Memory B cell (primary cell): ENCODE measurements around the gene CASZ1.

Experiments used
- ATAC-seq: fragments of 150-1000 bp; cut with Tn5 transposase; 2 replicates; pipeline ENCODE4 v1.10.0; 2021; ENCODE audit warnings: low read depth, mild to moderate bottlenecking, moderate library complexity
- DNase-seq, 2 donors: peaks; one replicate each; pipeline ENCODE4 v3.0.0; 2022; ENCODE audit warnings: low spot score in 2 of 2
- H3K27ac Mint-ChIP-seq: one replicate; pipeline ENCODE4 v1.8.0; 2022; ENCODE audit warnings: mild to moderate bottlenecking, moderate library complexity, mixed read lengths
- H3K27me3 Mint-ChIP-seq: one replicate; pipeline ENCODE4 v1.8.0; 2022; ENCODE audit warnings: mixed read lengths
- H3K36me3 Mint-ChIP-seq: one replicate; pipeline ENCODE4 v1.8.0; 2022; ENCODE audit warnings: mild to moderate bottlenecking, mixed read lengths
- H3K4me1 Mint-ChIP-seq: one replicate; pipeline ENCODE4 v1.8.0; 2022; ENCODE audit warnings: mixed read lengths
- H3K4me3 Mint-ChIP-seq: one replicate; pipeline ENCODE4 v1.8.0; 2022; ENCODE audit warnings: mild to moderate bottlenecking, moderate library complexity, mixed read lengths
- H3K9me3 Mint-ChIP-seq: one replicate; pipeline ENCODE4 v1.8.0; 2022; ENCODE audit warnings: mixed read lengths

The CASZ1 gene

DNA sequence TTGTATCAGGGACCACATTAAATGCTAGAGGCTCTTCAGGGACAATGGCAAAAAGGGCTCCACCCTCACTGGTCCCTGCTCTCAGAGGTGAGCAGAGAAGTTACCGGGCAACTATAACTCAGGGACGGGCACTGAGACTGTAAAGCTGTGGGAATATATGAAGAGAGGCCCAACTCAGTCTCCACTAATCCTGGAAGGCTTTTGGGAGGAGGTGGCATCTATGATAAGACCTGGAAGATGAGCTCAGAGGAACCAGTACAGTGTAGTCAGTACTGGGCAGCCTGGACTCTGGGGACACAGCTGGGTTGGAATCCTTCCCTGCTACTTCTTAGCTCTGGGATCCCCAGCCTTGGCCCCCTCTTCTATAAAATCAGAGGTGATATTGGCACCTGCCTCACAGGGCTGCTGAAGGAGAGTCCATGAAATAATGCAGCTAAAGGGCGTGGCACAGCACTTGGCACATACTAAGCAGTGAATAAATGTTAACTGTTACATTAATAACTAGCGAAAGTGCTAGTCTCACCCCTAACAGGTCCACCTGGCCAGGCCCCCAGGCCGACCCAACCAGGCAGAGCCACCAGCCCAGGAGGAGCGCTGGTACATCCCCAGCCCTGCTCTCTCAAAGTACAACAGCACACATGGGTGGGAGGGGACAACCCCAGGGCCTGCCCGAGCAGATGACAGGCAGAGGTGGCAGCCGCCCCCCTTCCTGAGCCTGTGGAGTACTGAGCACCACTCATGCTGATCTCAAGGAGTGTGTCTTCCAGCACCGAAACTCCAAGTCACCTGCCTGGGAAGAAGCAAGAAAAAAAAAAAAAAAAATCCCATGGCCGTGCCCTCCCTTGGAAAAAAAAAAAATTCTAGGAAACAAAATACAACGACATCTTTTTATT lies 62.7 kb downstream of the CASZ1 start:
- ATAC-seq (no peak), DNase-seq (no peak)

GRCh38 chr1:10730985-10731384 lies 65.5 kb downstream of the CASZ1 start:
- Mint-ChIP-seq H3K27ac (no peak overlapping the region), H3K36me3 (no peaks in the 10 kb centered on the region), H3K27me3 (peaks cover 2% of the 10 kb centered on the region), H3K4me1 (no peaks in the 10 kb centered on the region), H3K9me3 (no peaks in the 10 kb centered on the region), H3K4me3 (no peak overlapping the region)
- DNase-seq (no peak), ATAC-seq (no peak)

More for the DNA sequence above, 62.7 kb downstream of the CASZ1 start:
- no peaks in the 10 kb centered on the region for H3K4me1 Mint-ChIP-seq
- H3K27ac Mint-ChIP-seq, result no peak overlapping the region
- H3K27me3 Mint-ChIP-seq, result peaks cover 4% of the 10 kb centered on the region
- H3K36me3 Mint-ChIP-seq, result no peaks in the 10 kb centered on the region
- H3K4me3 Mint-ChIP-seq, result no peak overlapping the region
- no peaks in the 10 kb centered on the region for H3K9me3 Mint-ChIP-seq

DNA sequence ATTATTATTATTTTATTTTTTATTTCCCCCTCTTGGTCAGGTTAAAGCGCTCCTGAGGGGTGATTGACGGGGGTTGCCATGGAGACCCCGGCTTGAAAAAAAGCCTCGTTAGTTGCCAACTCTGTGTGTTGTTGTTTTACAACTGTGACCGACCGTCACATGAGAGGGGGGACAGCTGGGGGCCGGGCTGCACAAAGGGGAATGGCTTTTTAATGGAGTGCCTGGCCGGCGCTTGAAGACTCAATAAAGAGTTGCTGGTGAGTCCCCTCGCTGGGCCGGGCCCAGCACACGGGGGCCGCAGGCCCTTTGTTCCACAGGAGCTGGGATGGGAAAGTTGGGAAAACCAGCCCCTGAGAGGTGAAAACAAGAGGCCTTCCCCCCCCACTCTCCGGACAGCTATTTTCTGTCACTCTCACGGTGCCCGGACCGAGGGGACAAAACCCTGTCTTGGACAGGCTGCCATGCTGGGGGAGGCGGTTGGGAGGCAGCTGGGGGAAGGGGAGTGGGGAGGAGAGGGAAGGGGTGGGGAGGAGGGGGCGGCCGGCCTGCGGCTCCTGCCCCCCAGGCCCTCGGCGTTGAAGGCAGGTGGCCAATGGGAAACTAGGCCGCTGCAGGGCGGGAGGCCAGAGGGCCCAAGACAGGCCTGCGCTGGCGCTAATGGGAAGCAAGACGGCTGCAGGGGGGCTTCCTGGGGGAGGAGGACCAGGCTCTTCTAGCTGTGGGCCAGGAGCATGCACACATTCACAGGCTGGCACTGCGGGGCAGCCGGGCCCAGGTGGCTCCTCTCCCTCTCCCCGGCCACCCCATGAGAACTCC lies 67.6 kb downstream of the CASZ1 start:
- no peaks in the 10 kb centered on the region for H3K4me1 Mint-ChIP-seq

GRCh38 chr1:10727751-10728232 lies 68.7 kb downstream of the CASZ1 start:
- peaks cover 5% of the 10 kb centered on the region for H3K27me3 Mint-ChIP-seq
- no peak overlapping the region for H3K4me3 Mint-ChIP-seq
- H3K36me3 Mint-ChIP-seq, result no peaks in the 10 kb centered on the region
- DNase-seq (no peak), ATAC-seq (no peak)
- H3K9me3 Mint-ChIP-seq, result no peaks in the 10 kb centered on the region
- H3K4me1 Mint-ChIP-seq, result no peaks in the 10 kb centered on the region
- H3K27ac Mint-ChIP-seq, result no peak overlapping the region

More for the DNA sequence above, 67.6 kb downstream of the CASZ1 start:
- Mint-ChIP-seq H3K27ac (no peak overlapping the region), H3K27me3 (peaks cover 2% of the 10 kb centered on the region), H3K36me3 (no peaks in the 10 kb centered on the region), H3K9me3 (no peaks in the 10 kb centered on the region), H3K4me3 (no peak overlapping the region)
- ATAC-seq (no peak), DNase-seq (no peak)

DNA sequence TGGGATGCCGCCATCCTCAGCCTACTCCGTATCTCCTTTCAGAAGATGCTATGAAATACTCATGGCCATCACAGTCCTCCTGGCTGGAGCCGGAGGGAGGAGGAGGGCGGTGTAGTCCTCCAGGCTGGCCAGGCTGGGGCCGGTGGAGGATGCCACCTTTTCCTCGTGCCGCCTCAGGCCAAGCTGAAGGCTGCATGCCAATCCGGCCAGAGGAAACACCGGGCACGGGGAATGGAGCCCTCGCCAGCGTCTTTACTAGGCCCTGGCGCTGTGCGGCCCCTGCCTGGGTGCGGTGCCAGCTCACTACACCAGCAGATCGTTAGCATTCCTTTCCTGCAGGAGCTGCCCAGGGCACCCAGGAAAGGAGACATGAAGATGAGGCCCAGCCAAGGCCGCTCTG lies 70.1 kb downstream of the CASZ1 start:
- H3K9me3 Mint-ChIP-seq, result no peaks in the 10 kb centered on the region
- H3K4me3 Mint-ChIP-seq, result no peak overlapping the region
- ATAC-seq (no peak), DNase-seq (no peak)
- H3K4me1 Mint-ChIP-seq, result no peaks in the 10 kb centered on the region
- H3K36me3 Mint-ChIP-seq, result no peaks in the 10 kb centered on the region
- H3K27me3 Mint-ChIP-seq, result peaks cover 5% of the 10 kb centered on the region
- no peak overlapping the region for H3K27ac Mint-ChIP-seq

- Mint-ChIP-seq H3K27ac (no peak overlapping the region), H3K27me3 (peaks cover 5% of the 10 kb centered on the region), H3K9me3 (no peaks in the 10 kb centered on the region), H3K4me3 (no peak overlapping the region), H3K36me3 (no peaks in the 10 kb centered on the region), H3K4me1 (no peaks in the 10 kb centered on the region)
- no peak for ATAC-seq
- DNase-seq, result no peak
Measured at GRCh38 chr1:10724948-10725847, 71.2 kb downstream of the CASZ1 start.

DNA sequence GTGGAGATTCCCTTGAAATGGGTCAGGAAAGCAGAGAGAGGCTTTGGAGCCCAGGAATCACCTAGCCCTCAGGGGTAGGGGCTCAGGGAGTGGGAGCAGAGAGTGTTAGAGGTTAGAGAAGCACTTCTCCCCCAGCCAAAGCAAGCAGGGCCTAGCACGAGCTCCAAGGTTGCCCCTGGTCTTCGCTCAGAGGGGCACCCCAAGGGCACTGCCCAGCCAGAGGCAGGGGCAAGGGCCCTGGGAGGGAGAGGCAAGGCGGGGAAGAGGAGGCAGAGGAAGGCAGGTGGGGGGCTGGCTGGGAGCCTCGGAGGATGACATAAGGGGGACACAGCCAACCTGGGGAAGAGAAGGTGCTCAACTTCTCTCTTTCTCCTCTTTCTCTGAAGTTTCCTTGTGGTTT lies 71.9 kb downstream of the CASZ1 start:
- ATAC-seq, result no peak
- H3K27me3 Mint-ChIP-seq, result peaks cover 5% of the 10 kb centered on the region

DNA sequence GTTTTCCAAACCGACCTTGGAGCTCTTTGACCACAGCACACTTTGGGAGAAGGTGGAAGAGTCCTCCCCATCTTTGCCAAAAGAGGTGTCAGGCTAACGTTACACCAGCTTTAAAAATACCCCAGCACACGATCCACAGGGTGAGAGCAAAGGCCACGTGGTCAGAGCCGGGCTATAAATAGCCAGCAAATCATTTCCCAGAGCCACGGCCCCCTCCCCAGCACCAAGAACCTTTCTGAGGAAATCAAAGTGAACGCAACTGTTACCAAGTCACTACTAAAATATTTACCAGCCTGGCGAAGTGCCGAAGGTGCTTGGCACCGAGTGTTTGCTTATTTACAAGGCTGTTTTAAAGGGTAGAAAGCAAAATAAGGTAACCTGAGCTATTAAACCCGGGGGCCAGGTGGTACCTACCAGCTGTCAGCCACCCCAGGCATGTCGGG lies 72.4 kb downstream of the CASZ1 start:
- Mint-ChIP-seq H3K4me3 (no peak overlapping the region), H3K27ac (no peak overlapping the region), H3K4me1 (no peaks in the 10 kb centered on the region), H3K27me3 (peaks cover 5% of the 10 kb centered on the region), H3K36me3 (no peaks in the 10 kb centered on the region), H3K9me3 (no peaks in the 10 kb centered on the region)
- no peak for DNase-seq
- ATAC-seq, result no peak

More for the DNA sequence above, 71.9 kb downstream of the CASZ1 start:
- Mint-ChIP-seq H3K9me3 (no peaks in the 10 kb centered on the region), H3K4me1 (no peaks in the 10 kb centered on the region), H3K36me3 (no peaks in the 10 kb centered on the region), H3K27ac (no peak overlapping the region), H3K4me3 (no peak overlapping the region)
- DNase-seq, result no peak

GRCh38 chr1:10723317-10723716 lies 73.1 kb downstream of the CASZ1 start:
- no peaks in the 10 kb centered on the region for H3K9me3 Mint-ChIP-seq
- no peaks in the 10 kb centered on the region for H3K36me3 Mint-ChIP-seq
- H3K27me3 Mint-ChIP-seq, result peaks cover 5% of the 10 kb centered on the region
- no peak for ATAC-seq
- H3K4me3 Mint-ChIP-seq, result no peak overlapping the region
- H3K27ac Mint-ChIP-seq, result no peak overlapping the region
- DNase-seq, result no peak
- no peaks in the 10 kb centered on the region for H3K4me1 Mint-ChIP-seq

- DNase-seq (no peak), ATAC-seq (no peak)
- H3K4me3 Mint-ChIP-seq, result no peak overlapping the region
- H3K4me1 Mint-ChIP-seq, result no peaks in the 10 kb centered on the region
- H3K27me3 Mint-ChIP-seq, result peaks cover 5% of the 10 kb centered on the region
- no peaks in the 10 kb centered on the region for H3K9me3 Mint-ChIP-seq
- H3K36me3 Mint-ChIP-seq, result no peaks in the 10 kb centered on the region
- H3K27ac Mint-ChIP-seq, result no peak overlapping the region
Measured at GRCh38 chr1:10722803-10723202, 73.6 kb downstream of the CASZ1 start.

DNA sequence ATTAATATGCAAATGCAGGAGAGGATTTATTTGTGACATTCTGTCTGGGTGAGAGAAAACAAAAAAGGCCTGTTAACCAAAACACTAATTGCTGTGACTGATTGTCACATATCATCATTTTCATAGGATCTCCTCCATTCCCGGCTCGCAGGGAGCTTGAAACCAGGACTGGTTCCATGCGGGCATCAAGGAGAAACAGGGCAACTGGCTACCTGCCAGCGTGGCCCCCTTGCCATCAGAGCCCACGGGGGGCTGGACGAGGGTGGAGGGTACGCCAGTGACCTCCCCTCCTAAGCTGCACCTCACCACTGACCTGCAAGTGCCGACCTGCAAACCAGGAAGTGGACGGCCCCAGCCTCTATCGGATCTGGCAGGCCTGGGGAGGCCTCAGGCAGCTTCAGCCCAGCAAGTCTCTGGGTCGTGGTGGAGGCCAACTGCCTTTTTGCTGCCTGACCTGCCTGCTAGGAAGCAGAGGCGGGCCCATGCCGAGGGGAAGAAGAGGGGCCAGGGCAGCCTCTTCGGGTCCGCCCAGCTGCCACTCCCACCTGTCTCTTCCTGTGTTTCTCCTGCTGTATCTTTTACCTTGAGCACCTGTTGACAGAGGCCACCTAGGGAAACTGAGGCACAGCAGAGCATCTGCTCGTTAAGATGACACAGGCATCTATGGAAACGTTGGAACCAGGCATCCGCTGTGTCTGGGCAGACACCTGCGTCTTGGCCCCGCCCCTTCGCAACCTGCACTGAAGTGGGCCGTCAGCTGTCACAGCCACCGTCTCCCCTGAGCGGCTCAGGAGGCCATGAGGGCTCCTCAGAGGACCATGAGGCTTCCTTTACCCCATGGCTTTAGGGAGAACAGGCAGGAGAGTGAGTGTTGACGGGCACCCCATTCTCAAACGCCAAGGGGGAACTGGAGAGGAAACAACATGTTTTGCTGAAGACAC lies 74.8 kb downstream of the CASZ1 start:
- H3K4me1 Mint-ChIP-seq, result no peaks in the 10 kb centered on the region
- H3K27ac Mint-ChIP-seq, result no peak overlapping the region
- H3K4me3 Mint-ChIP-seq, result no peak overlapping the region
- peaks cover 5% of the 10 kb centered on the region for H3K27me3 Mint-ChIP-seq
- H3K36me3 Mint-ChIP-seq, result no peaks in the 10 kb centered on the region
- no peak for DNase-seq
- no peaks in the 10 kb centered on the region for H3K9me3 Mint-ChIP-seq
- ATAC-seq, result no peak

DNA sequence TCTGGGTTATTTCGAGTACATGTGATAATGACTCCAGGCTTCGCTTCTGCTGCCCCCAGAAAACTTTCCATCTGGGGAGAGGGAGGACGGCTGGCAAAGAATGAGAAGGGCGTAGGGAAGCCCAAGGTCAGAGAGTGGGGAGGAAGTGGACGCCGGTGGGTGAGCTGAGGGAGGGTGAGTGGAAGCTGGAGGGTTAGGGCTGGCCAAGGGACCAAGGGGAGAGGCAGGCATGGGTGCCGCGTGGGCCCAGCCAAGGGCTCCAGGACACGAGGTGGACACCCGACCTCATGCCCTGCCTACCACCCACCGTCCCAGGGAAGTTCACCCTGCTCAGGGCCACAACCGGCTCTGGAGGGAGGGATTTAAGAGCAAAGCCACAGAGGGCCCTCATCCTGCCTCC lies 75.8 kb downstream of the CASZ1 start:
- ATAC-seq (no peak), DNase-seq (no peak)
- H3K27me3 Mint-ChIP-seq, result peaks cover 9% of the 10 kb centered on the region
- no peak overlapping the region for H3K27ac Mint-ChIP-seq
- H3K9me3 Mint-ChIP-seq, result no peaks in the 10 kb centered on the region
- no peaks in the 10 kb centered on the region for H3K36me3 Mint-ChIP-seq
- H3K4me3 Mint-ChIP-seq, result no peak overlapping the region
- H3K4me1 Mint-ChIP-seq, result peaks cover 7% of the 10 kb centered on the region

DNA sequence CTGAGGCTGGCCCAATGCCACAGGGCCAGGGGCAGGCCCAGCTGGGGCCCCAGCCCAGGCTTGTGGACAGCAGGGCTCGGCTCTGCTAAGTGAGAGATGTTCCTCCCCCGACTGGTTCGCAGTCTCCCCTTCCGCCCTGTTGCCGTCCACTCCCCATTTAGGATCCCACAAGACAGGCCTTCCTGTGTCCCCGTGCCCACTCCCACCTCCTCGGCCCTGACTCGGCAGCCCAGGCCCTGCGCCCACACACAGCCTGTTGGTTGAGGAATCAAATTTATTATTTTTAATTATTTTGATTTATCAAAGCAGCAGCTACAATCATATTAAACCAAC lies 78.4 kb downstream of the CASZ1 start:
- Mint-ChIP-seq H3K27me3 (peaks cover 13% of the 10 kb centered on the region), H3K27ac (no peak overlapping the region), H3K4me1 (peaks cover 8% of the 10 kb centered on the region), H3K9me3 (no peaks in the 10 kb centered on the region), H3K4me3 (no peak overlapping the region), H3K36me3 (no peaks in the 10 kb centered on the region)
- DNase-seq (no peak), ATAC-seq (no peak)
